Occipital lobe (tissue), 2 donors: ENCODE measurements around the gene NOTUM. TPM values are rescaled to one million over a fixed set of nuclear protein-coding genes. Genes with fewer than 3 reads are reported as not detected.

Experiments used
- DNase-seq: peaks from one replicate; lab custom pipeline; 2025; lab: John Stamatoyannopoulos, UW
- total RNA-seq: library from RNA; depleted of rRNA; stranded (reverse); fragments of >200 nt; gene quantifications from one replicate; pipeline ENCODE4 v1.2.3, GENCODE V29; 2014

Gene NOTUM
- total RNA-seq, 1 donor from 2014 or later = 0.31 TPM

- DNase-seq = peak; percentile 79
Observed at GRCh38 chr17:81939881-81940385, 21.1 kb downstream of the NOTUM start.

- DNase-seq = no peak
Observed at GRCh38 chr17:81939218-81939617, 21.8 kb downstream of the NOTUM start.

- DNase-seq = no peak
Observed at GRCh38 chr17:81935709-81936084, 25.3 kb downstream of the NOTUM start.

- DNase-seq = no peak
Observed at GRCh38 chr17:81934850-81935708, 25.9 kb downstream of the NOTUM start.

GRCh38 chr17:81934098-81934757 is 26.8 kb downstream of the NOTUM start:
- DNase-seq = no peak

GRCh38 chr17:81933178-81933699 is 27.7 kb downstream of the NOTUM start:
- no peak for DNase-seq

- no peak for DNase-seq
Observed at GRCh38 chr17:81932333-81932983, 28.5 kb downstream of the NOTUM start.

GRCh38 chr17:81931557-81932332 is 29.2 kb downstream of the NOTUM start:
- DNase-seq = no peak

GRCh38 chr17:81931189-81931556 is 29.8 kb downstream of the NOTUM start:
- DNase-seq = no peak

- DNase-seq = no peak
Observed at GRCh38 chr17:81930142-81931125, 30.6 kb downstream of the NOTUM start.

- DNase-seq = no peak
Observed at GRCh38 chr17:81929253-81930141, 31.5 kb downstream of the NOTUM start.

GRCh38 chr17:81928544-81929252 is 32.3 kb downstream of the NOTUM start:
- DNase-seq = no peak

- DNase-seq = peak; percentile 78
Observed at GRCh38 chr17:81927653-81928543, 33.1 kb downstream of the NOTUM start, which contains the start of gene MAFG. Gene MAFG, minus strand, starts transcription at chr17:81927735. Its CDS starts 4,550 bp downstream, at chr17:81923185.

GRCh38 chr17:81927152-81927652 is 33.8 kb downstream of the NOTUM start:
- no peak for DNase-seq

- no peak for DNase-seq
Observed at GRCh38 chr17:81926451-81927151, 34.4 kb downstream of the NOTUM start.

- DNase-seq = no peak
Observed at GRCh38 chr17:81925860-81926450, 35.0 kb downstream of the NOTUM start.
